ENCODE data around the gene TTC13. TPM values are rescaled to one million over a fixed set of nuclear protein-coding genes. Genes with fewer than 3 reads are reported as not detected.

The TTC13 gene
- polyA plus RNA-seq, 1 of the 3 experiments (the other 2 are of a cell fraction) = 5.5 TPM

- Histone ChIP-seq H3K4me3 (ENCODE audit: low read depth in 2 of 2, low read length in 1 of 2) (no peak overlapping the region), H3K79me2 (ENCODE audit: insufficient read depth) (no peaks in the 10 kb centered on the region), H4K20me1 (ENCODE audit: insufficient read depth) (no peaks in the 10 kb centered on the region), H2AFZ (ENCODE audit: low read depth) (no peak overlapping the region), H3K9ac (no peak overlapping the region), H3K27me3 (ENCODE audit: insufficient read depth) (no peaks in the 10 kb centered on the region), H3K4me2 (no peak overlapping the region), H3K27ac (ENCODE audit: low read depth in 2 of 2, low read length in 1 of 2) (no peak overlapping the region), H3F3A (replicated peaks; ENCODE audit: insufficient read depth) (no peaks in the 10 kb centered on the region), H3K36me3 (replicated peaks in 1 of 2; ENCODE audit: control insufficient read depth in 1 of 2, insufficient read depth in 2 of 2, low read length in 1 of 2) (no peaks in the 10 kb centered on the region), H3K9me3 (no peaks in the 10 kb centered on the region), H3K4me1 (ENCODE audit: control insufficient read depth in 1 of 2, insufficient read depth in 2 of 2, low read depth in 1 of 2, low read length in 1 of 2) (no peaks in the 10 kb centered on the region), H3K9me2 (no peaks in the 10 kb centered on the region)
- DNase-seq = no peak
- CTCF ChIA-PET = no interaction called here
- 66% methylated on average over 2 of the region's 2 CpGs for WGBS (ENCODE audit: low lambda C conversion rate)
- no peak for TF ChIP-seq SIN3A (IDR thresholded peaks at IDR 0.05; ENCODE audit: borderline replicate concordance, low read depth, low read length)
- TF ChIP-seq IRF3 (IDR thresholded peaks at IDR 0.05; ENCODE audit: low read depth, low read length) = no peak
- TF ChIP-seq TEAD4 (IDR thresholded peaks at IDR 0.05; ENCODE audit: borderline replicate concordance, insufficient read depth) = no peak
- TF ChIP-seq ZBTB33 (IDR thresholded peaks at IDR 0.05; ENCODE audit: borderline replicate concordance, low read depth) = no peak
- TF ChIP-seq USF1 (IDR thresholded peaks at IDR 0.05; ENCODE audit: borderline replicate concordance, low read depth) = no peak
- TF ChIP-seq MXI1 (IDR thresholded peaks at IDR 0.05; ENCODE audit: low read depth, low read length) = no peak
- no peak for TF ChIP-seq TAF1 (IDR thresholded peaks at IDR 0.05; ENCODE audit: borderline replicate concordance, low read depth, low read length)
- no peak for TF ChIP-seq RAD21 (IDR thresholded peaks at IDR 0.05; ENCODE audit: low read length)
- TF ChIP-seq JUND (IDR thresholded peaks at IDR 0.05) = no peak
- no peak for TF ChIP-seq FOSL2 (IDR thresholded peaks at IDR 0.05; ENCODE audit: borderline replicate concordance, low read depth)
- TF ChIP-seq EZH2phosphoT487 (IDR thresholded peaks at IDR 0.05; ENCODE audit: borderline replicate concordance, low read depth) = no peak
- no peak for TF ChIP-seq NFIC (IDR thresholded peaks at IDR 0.05; ENCODE audit: borderline replicate concordance)
- no peak for TF ChIP-seq SMC3 (IDR thresholded peaks at IDR 0.05; ENCODE audit: low read depth, low read length)
- no peak for TF ChIP-seq RFX5 (IDR thresholded peaks at IDR 0.05; ENCODE audit: low read length)
- TF ChIP-seq REST (IDR thresholded peaks at IDR 0.05; ENCODE audit: low read depth, low read length) = no peak
- POLR2A ChIA-PET = no interaction called here
These were observed 94.0 kb downstream of the TTC13 start for GRCh38 chr1:230884646-230885045.

Measured in SK-N-SH (cell line).